HepG2 (cell line): ENCODE data around the gene ZCWPW2. TPM values are rescaled to one million over a fixed set of nuclear protein-coding genes. Genes with fewer than 3 reads are reported as not detected.

ENCODE experiments used
- AHR ChIP-seq: IDR thresholded peaks from 2 replicates; pipeline ENCODE4 v1.6.1; 2018; ENCODE audit warnings: missing genetic modification reagents, missing compliant biosample characterization
- CC2D1A ChIP-seq: sonication (generic); formaldehyde crosslinking; IDR thresholded peaks from 2 replicates; pipeline ENCODE4 v1.8.1; 2023; ENCODE audit warnings: mild to moderate bottlenecking, missing genetic modification reagents
- FOXP1 ChIP-seq, 2 experiments: fragments of 450-650 bp in 1 of 2; IDR thresholded peaks; 2 replicates each; pipeline ENCODE4 v1.6.1; 2017 to 2018; ENCODE audit warnings: antibody characterized with exemption in 1 of 2
- HNRNPH1 ChIP-seq: fragments of 200-400 bp; formaldehyde crosslinking; optimal IDR thresholded peaks from 2 replicates; pipeline ENCODE3; 2017; ENCODE audit warnings: mild to moderate bottlenecking, low read depth, low read length
- KIAA2018 ChIP-seq: sonication (generic); formaldehyde crosslinking; IDR thresholded peaks from 2 replicates; pipeline ENCODE4 v1.5.0; 2020; ENCODE audit warnings: mild to moderate bottlenecking, missing genetic modification reagents, borderline replicate concordance
- MIER3 ChIP-seq: IDR thresholded peaks from 2 replicates; pipeline ENCODE4 v1.6.1; 2016; ENCODE audit warnings: missing compliant biosample characterization, borderline replicate concordance
- ONECUT2 ChIP-seq: sonication (generic); formaldehyde crosslinking; IDR thresholded peaks from 2 replicates; pipeline ENCODE4 v1.4.0; 2020; ENCODE audit warnings: missing genetic modification reagents
- SAFB2 ChIP-seq: sonication (generic); formaldehyde crosslinking; IDR thresholded peaks from 2 replicates; pipeline ENCODE4 v1.5.1; 2020; ENCODE audit warnings: missing genetic modification reagents, low read depth, mild to moderate bottlenecking, borderline replicate concordance
- TP53 ChIP-seq: sonication (generic); formaldehyde crosslinking; conservative IDR thresholded peaks from 2 replicates; pipeline ENCODE4 v1.4.0; 2020; ENCODE audit warnings: missing genetic modification reagents
- TRAFD1 ChIP-seq: sonication (generic); formaldehyde crosslinking; IDR thresholded peaks from 2 replicates; pipeline ENCODE4 v1.5.1; 2020; ENCODE audit warnings: missing genetic modification reagents, mild to moderate bottlenecking, borderline replicate concordance
- ZBTB4 ChIP-seq: sonication (generic); formaldehyde crosslinking; IDR thresholded peaks from 2 replicates; pipeline ENCODE4 v1.4.0; 2020; ENCODE audit warnings: missing genetic modification reagents, mild to moderate bottlenecking, borderline replicate concordance
- ZNF616 ChIP-seq: sonication (generic); formaldehyde crosslinking; IDR thresholded peaks from 2 replicates; pipeline ENCODE4 v1.5.0; 2020; ENCODE audit warnings: low read depth, mild to moderate bottlenecking, missing genetic modification reagents
- ZNF691 ChIP-seq: sonication (generic); formaldehyde crosslinking; IDR thresholded peaks from 2 replicates; pipeline ENCODE4 v1.4.0; 2020; ENCODE audit warnings: missing genetic modification reagents, low read depth, mild to moderate bottlenecking, borderline replicate concordance
- polyA plus RNA-seq, 8 experiments: library from polyadenylated mRNA; depleted of rRNA in 3 of 8; stranded (reverse) in 7 of 8; unstranded in 1 of 8; fragments of >200 nt; fragmentation: Illumina TruSeq in 4 of 8; extraction: Trizol in 4 of 8; gene quantifications; 2 replicates each; pipeline versions ENCODE4 v1.2.1 to v1.2.3, GENCODE V29; 2011 to 2016; ENCODE audit warnings: low read depth in 4 of 8, missing spikeins in 1 of 8, mixed read lengths in 1 of 8; ENCODE audit not compliant: insufficient read depth in 1 of 8
- total RNA-seq, 5 experiments: library from RNA; depleted of rRNA; stranded (reverse); fragments of >200 nt; fragmentation: Illumina TruSeq; extraction: Trizol; gene quantifications; 2 replicates each; pipeline ENCODE4 v1.2.3, GENCODE V29; 2016; ENCODE audit warnings: low read depth in 1 of 5

ZCWPW2 gene
- total and polyA plus RNA-seq, 2 of the 13 experiments (the other 11 are each of a cell fraction or from before 2014, with no cell fraction given), result 0.17 to 0.53 TPM

- peak; percentile 93; the same call in 1 of the 2 replicates for TF ChIP-seq ZBTB4 (CRISPR knock-in tag)
- no peak for TF ChIP-seq ONECUT2
- TF ChIP-seq AHR (CRISPR knock-in tag), result no peak; the same call in 1 of the 2 replicates
- no peak for TF ChIP-seq CC2D1A (CRISPR knock-in tag)
- peak; percentile 41; the same call in 1 of the 2 replicates for TF ChIP-seq MIER3 (CRISPR knock-in tag)
- TF ChIP-seq ZNF616 (CRISPR knock-in tag), result peak; percentile 24; the same call in 1 of the 2 replicates
- no peak for TF ChIP-seq FOXP1 (IDR thresholded peaks at IDR 0.05)
- TF ChIP-seq FOXP1 (CRISPR knock-in tag; IDR thresholded peaks at IDR 0.05), result no peak
- no peak for TF ChIP-seq TP53 (CRISPR knock-in tag)
- TF ChIP-seq TRAFD1, result peak; percentile 74; the same call in 1 of the 2 replicates
- TF ChIP-seq SAFB2, result peak; percentile 87
- TF ChIP-seq KIAA2018 (CRISPR knock-in tag), result no peak
- TF ChIP-seq ZNF691 (CRISPR knock-in tag), result peak; percentile 81
- no peak for TF ChIP-seq HNRNPH1
These were observed at the start of gene ZCWPW2, which contains the start of gene AZI2 (continued) for GRCh38 chr3:28348629-28349468.
